ENCODE data around the gene WDFY4.

GRCh38 chr10:48684792-48685623 is at the start of gene WDFY4:
- TF ChIP-seq ZFP3 (CRISPR knock-in tag; IDR thresholded peaks at IDR 0.05) = no peak
- no peak for TF ChIP-seq ZFP30 (CRISPR knock-in tag; IDR thresholded peaks at IDR 0.05)
- TF ChIP-seq CREB5 (CRISPR knock-in tag; IDR thresholded peaks at IDR 0.05; ENCODE audit: low read depth) = no peak
- no peak for TF ChIP-seq CSRNP3 (CRISPR knock-in tag; IDR thresholded peaks at IDR 0.05)
- no peak for TF ChIP-seq ARNTL (CRISPR knock-in tag; IDR thresholded peaks at IDR 0.05; ENCODE audit: borderline replicate concordance, low read depth)
